SK-MEL-5 (cell line): ENCODE results near the gene SESN1. TPM values are rescaled to one million over a fixed set of nuclear protein-coding genes. Genes with fewer than 3 reads are reported as not detected.
"Not testable (repeated sequence)": the region's sequence is repeated elsewhere in the genome, so short reads cannot be mapped to it uniquely, and the experiment has no call there.

Source experiments
- DNase-seq: peaks from one replicate; pipeline ENCODE4 v3.0.0-alpha.2; 2016; ENCODE audit warnings: low read depth, low spot score
- in situ Hi-C: cut with HindIII; loops from 2 replicates; pipeline ENCODE4 v1.10.0; 2016; ENCODE audit warnings: low sequenced_read_pairs, high pct_unique_total_duplicates, low pct_unique_long_range_greater_than_20kb
- total RNA-seq: library from RNA; depleted of rRNA; stranded (reverse); fragments of >200 nt; shearing (Covaris generic); gene quantifications from 2 replicates; pipeline ENCODE4 v1.2.3, GENCODE V29; 2014

The SESN1 gene
- total RNA-seq, 1 experiment from 2014 or later: 24.7 TPM

DNA sequence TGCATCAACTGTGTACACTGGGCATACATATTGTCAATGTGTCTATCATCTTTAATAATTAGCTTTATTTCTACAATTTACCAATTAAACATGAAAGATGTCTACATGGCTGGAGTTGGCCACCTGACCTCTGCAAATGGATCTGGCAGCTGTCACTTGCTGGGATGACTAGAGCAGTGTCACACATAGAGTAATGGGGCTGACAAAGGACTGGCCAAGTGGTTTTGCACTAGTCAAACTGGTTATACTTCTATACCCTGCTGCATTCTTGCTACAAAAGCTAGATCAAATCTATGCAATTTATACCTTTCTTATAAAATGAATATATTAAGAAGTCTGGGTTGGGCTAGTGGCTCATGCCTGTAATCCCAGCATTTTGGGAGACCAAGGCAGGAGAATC is 99.3 kb downstream of the SESN1 start:
- in situ Hi-C loops: no loop called here
- DNase-seq: no peak

DNA sequence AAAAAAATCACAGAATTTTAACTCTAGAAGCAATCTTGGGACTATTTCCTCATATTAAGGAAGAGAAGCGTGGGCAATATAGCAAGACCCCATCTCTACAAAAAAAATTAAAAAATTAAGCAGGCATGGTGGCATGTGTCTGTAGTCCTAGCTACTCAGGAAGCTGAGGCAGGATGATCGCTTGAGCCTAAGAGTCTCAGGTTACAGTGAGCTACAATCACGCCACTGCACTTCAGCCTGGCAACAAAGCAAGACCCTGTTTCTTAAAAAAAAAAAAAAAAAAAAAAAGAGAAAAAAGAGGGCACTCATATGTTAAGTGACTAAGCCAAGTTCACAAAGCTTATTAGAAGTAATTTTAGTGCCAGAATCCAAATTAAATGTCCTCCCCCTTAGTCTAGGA is 100.8 kb downstream of the SESN1 start:
- in situ Hi-C loops: no loop called here
- peak; percentile 57 for DNase-seq

DNA sequence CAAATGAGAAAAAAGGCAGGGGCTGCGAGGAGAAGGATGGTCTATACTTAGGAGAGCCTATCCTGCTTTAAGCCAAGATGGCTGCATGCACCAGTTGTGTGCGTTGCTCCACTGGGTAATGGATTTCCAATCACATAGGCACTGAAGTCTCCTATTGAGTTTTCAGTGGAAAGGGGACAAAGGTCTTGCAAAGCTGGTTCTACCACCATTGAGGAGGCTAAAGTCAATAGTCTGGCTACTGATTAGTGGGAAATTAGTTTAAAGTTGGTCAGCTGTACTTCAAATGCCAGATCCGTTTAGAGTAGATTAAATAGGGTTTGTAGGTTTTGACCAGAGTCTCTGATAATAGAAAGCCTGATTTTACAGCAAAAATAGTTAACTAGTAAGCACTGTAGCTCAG is 104.9 kb downstream of the SESN1 start:
- DNase-seq: no peak
- in situ Hi-C loops: no loop called here

DNA sequence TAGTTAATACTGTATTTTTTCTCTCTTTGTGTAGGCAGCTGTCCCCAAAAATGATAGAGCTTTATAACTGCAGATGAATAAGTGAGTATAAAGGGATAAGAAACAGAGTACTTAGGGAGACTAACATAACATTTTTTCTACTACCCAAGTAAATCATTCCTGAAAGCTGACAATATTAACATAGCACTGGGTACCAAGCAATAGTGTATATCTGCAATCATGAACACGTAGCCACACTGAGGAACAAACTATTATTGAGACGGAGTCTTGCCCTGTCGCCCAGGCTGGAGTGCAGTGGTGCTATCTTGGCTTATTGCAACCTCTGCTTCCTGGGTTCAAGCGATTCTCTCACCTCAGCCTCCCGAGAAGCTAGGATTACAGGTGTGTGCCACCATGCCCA is 105.9 kb downstream of the SESN1 start:
- no peak for DNase-seq
- in situ Hi-C loops: no loop called here

DNA sequence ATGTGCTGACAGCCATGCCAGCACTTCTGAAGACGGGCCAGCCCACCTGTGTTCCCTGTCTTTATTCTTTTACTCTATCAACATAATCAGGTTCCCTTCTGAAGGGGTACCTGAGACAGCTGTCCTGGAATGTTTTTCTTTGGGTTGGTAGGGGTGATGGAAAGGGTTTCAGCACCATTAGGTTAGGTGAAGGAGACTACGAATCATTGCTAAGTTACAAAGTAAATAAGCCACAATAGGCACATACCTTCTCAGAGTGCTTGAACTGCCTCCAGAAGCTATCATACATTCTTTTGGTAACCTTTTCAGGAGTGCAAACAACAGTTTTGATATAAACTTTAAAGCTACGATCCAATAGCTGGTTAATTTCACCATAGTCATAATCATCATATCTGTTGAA is 106.3 kb downstream of the SESN1 start:
- in situ Hi-C loops: no loop called here
- no peak for DNase-seq

DNA sequence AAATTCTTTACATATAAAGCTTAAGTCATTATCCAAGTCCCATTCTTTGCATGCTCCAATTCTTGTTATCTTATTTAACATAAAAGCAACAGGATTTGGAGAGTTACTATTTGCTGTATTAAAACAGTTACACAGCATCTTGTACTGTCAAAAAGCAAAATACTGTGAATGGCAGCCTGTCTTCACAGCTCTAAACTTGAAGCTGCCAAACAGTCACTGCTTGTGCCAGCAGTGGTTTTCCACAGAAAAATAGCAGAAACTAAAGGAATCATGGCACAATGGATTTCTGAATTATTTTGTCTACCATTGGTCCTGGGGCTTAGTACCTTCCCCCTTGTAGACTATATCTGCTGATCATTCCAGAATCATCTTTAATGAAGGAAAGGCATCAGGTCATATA is 107.5 kb downstream of the SESN1 start:
- no peak for DNase-seq
- in situ Hi-C loops: no loop called here

DNA sequence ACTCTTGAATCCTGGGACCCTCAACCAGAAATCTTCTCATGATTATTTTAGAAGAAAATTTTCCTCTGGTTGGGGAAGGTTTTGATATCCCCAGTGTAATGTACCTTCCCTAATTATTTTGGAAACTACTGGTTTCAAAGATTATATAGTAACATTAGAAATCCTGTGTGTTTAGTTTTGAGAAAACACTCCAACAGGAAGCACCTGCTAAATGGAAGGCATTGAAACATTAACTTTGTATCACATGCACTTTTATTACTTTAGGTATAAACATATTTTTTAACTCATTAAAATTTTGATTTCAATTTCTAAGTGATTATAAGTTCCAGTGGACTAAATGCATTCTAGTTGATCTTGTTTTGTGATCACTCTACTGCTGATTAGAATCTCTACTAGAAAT is 109.3 kb downstream of the SESN1 start:
- in situ Hi-C loops: no loop called here
- no peak for DNase-seq

DNA sequence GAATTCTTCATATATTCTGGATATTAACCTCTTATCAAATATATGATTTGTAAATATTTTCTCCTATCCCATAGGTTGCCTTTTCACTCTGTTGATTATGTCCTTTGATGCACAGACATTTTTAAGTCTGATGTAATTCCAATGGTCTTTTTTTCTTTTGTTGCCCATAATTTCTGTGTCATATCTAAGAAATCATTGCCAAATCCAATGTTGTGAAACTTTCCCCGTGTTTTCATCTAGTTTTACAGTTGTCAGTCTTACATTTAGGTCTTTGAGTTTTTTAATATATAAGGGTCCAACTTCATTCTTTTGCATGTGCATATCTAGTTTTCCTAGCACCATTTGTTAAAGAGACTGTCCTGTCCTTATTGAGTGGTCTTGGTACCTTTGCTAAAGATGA is 111.5 kb downstream of the SESN1 start:
- DNase-seq: no peak
- in situ Hi-C loops: no loop called here

DNA sequence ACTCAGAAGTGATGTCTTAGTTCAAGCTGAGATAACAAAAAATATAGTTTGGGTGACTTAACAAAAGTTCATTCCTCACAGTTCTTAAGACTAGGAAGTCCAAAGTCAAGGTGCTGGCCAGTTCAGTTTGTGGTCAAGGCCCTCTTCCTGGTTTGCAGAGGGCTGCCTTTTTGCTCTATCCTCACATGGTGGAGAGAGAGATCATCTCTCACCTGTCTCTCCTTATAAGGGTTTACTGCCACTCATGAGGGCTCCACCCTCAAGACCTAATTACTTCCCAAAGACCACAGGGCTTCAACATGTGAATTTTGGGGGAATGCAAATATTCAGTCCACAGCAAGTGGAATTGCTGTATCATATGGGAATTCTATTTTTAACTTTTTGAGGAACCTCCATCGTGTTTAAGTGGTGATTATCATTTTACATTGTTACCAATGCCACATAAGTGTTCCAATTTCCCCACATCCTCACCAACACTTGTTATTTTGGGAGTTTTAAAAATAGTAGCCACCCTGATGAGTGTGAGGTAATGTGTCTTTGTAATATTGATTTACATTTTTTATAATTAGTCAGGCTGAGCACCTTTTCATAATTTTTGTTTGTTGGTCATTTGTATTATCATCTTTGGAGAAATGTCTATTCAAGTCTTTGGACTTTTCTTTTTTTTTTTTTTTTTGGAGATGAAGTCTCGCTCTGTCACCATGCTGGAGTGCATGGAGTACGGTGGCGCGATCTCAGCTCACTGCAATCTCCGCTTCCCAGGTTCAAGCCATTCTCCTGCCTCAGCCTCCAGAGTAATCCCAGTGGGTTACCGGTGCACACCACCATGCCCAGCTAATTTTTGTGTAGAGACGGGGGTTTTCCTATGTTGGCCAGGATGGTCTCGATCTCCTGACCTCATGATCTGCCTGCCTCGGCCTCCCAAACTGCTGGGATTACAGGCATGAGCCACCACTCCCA is 112.2 kb downstream of the SESN1 start:
- DNase-seq: no peak
- in situ Hi-C loops: no loop called here

DNA sequence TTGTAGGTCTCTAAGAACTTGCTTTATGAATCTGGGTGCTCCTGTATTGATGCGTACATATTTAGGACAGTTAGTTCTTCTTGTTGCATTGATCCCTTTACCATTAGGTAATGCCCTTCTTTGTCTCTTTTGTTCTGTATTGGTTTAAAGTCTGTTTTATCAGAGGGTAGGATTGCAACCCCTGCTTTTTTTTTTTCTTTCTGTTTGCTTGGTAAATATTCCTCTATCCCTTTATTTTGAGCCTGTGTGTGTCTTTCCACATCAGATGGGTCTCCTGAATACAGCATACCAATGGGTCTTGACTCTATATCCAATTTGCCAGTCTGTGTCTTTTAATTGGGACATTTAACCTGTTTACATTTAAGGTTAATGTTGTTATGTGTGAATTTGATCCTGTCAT is 116.0 kb downstream of the SESN1 start:
- DNase-seq, in situ Hi-C loops: not testable (repeated sequence)

DNA sequence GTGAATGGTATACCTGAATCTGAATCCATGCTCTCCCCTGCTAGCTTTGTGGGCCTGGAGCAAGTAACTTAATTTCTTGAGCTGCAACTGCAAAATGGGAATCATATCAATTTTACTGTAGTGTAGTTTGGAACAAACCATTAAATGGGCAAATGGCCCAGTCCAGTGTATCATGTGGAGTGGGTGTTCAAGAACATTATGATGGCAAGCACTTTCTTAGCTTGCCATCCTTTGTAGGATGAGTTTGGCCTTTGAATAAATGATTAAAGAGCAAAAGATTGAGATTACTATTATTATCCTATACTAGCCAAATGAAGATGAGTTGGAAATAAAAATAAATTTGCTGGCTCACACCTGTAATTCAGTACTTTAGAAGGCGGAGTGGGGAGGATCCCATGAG is 120.4 kb downstream of the SESN1 start:
- DNase-seq: no peak
- in situ Hi-C loops: no loop called here

DNA sequence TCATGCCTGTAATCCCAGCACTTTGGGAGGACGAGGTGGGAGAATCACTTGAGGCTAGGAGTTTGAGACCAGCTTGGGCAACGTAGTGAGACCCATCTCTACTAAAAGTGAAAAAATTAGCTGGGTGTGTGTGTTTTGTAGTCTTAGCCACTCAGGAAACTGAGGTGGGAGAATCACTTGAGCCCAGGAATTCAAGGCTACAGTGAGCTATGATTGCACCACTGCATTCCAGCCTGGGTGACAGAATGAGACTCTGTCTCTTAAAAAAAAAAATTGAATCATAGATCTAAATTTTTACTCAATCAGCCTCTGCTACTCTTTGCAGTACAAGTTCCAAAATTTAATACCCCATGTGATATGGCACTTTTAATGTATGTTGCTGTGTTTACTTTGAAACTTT is 124.9 kb downstream of the SESN1 start:
- in situ Hi-C loops: no loop called here
- DNase-seq: no peak

DNA sequence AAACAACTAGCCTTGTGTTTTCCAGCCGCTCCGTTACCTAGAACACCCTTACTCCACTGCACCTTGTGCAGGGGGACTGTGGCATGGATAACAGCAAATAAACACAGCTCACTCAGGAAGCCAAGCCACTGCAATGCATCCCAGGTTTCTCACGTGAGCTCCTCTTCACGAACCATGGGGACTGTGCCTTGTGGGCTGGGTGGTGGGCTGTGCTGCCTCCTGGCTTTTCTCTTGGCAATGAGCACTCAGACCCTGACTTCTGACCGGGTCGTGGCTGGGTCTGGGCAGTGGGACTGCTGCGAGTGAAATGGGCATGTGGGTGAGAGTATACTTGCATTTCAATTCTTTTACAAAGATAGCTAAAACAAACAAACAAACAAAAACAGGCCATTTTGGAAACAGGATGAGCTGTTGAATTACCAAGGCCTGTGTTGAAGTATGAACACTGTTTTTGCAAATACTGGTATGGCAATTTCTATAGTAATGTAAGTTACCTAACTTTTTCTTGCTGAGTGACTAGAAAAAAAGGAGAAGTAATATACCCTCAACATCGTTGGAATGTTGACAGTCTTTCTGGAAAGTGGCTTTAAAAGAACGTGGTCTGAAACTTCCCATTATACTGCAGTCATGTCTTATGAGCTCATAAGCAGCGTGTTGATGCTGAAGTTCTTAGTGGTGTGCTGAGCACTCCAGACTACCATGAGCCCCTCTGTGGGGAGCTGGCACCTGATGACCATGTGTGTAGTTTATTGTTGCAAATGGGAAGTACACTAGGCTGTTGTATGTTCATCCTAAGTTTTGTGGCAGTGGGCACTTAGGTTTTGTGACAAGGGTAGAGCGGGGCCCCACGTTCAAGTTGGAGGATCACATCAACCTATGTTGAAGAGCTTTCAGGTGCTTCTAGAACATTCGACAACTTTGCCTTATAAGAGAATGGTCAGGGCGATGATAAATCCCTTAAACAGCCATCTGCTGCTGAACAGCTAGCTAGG is 126.0 kb downstream of the SESN1 start:
- in situ Hi-C loops: no loop called here
- no peak for DNase-seq

DNA sequence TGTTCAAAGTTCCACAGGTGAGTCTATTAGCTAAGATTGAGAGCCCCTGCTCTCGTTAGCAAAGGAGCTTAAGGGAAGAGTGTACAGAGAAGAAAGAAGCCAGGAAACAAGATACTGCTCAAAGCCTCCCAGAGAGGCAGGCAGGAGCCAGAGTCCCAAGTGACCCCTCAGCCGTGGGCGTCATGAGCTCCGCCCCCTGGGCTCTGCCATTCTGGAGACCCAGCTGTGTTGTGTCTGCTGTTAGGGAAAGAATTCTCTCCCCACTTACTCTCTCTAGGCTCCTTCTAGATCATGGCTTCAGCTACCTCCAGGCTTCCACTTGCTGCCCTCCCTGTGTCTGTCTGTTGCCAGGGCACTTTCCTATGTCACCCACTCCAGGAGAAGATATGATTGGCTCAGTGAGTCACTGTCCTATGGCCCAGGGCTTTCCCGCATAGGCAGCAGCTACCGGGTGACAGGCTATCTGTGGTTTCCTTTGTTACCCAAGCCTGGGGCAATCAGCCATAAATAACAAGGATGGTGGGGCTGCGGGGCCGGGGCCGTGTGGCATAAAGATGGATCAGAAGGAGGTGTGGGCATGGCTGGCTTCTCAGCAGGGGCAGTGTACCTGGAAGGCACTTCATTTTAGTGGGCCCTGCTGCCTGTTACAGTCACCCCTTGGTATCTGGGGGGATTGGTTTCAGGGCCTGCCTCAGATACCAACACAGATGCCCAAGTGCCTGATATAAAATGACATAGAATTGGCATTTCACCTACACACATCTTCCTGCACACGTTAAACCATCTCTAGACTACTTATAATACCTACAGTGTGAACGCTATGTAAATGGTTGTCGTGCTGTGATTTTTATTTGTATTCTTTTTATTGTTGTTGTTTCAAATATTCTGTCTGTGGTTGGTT is 127.5 kb downstream of the SESN1 start:
- in situ Hi-C loops: no loop called here
- peak; percentile 46 for DNase-seq

DNA sequence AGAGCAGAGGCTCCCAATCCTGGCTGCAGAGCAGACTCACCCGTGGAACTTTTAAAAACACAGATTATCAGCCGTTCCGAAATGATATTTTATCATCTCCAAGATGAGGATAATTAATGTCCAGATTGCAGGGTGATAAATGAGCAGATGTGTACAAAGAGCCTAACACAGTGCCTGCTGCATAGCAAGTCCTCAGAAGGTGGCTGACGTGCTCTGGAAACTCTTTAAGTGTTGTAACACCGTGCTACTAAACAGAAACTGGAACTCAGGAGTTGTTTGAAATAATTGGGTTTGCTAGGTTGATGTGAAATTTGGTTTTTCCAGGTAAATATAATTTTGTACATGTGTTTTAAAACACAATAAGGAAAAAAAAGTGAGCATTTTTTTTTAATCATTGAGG is 128.4 kb downstream of the SESN1 start:
- in situ Hi-C loops: no loop called here
- no peak for DNase-seq

DNA sequence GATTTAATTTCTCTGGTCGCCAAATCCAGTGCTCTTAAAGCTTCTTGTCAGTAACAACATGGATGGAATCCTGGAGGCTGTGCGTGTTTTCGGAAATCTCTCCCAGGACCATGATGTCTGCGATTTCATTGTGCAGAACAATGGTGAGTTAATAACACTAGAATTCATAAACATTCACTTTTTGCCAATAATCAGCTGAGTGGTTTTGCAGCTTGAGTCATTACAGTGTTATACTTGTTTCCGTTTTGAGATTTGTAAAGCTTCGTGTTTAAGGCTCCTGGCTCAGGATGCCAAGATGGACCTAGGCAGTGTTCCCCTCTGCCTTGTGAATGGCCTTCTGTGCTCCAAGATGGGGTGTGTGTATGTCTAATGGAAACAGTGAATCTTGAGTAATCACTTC is 132.7 kb downstream of the SESN1 start:
- DNase-seq: no peak
- in situ Hi-C loops: no loop called here

DNA sequence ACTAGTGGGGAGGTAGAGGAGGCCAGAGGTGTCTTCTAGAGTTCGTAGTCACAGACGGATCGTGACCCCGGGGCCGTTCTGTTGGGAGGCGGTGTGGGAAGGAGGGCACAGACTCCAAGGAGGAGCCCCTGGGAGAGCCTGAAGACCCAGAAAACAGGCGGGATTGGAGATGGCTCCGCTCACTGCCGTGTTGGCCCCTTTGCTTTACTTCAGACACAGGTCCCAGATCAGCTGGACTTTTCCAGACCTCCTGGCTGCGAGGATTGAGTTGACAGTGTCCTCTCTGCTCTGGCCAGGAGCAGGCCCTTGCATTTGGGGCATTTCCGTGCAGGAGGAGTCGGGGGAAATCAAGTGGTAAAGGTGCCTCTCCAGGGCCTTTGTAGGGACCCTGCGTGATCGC is 133.6 kb downstream of the SESN1 start:
- in situ Hi-C loops: no loop called here
- no peak for DNase-seq

DNA sequence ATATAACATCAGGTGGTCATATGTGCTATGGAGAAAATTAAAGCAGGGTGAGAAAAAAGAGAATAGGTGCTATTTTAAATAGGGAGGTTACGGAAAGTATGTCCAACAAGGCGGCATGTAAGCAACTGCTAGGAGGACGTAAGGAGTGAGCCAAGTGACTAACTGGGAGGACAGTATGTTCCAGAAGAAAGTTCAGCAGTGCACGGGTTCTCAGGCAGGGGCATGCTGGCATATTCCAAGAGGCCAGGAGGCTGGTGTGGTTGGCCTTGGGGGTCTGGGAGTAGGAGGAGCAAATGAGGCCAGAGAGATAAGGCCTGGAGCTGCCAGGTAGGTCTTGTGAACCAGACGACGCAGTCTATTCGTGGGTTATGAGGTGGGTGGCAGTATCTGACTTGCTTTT is 134.0 kb downstream of the SESN1 start:
- no peak for DNase-seq
- in situ Hi-C loops: no loop called here
